HG02642 (cell line): ENCODE measurements around the gene RNU11.
A peak's percentile ranks its signal among the peaks of the same experiment; 100 is the strongest.
"Not testable (repeated sequence)": the region's sequence is repeated elsewhere in the genome, so short reads cannot be mapped to it uniquely, and the experiment has no call there.

Experiments
- ATAC-seq: cut with Tn5 transposase; IDR thresholded peaks from one replicate; pipeline ENCODE4 v1.9.1; 2021; ENCODE audit warnings: mild to moderate bottlenecking; ENCODE audit not compliant: unreplicated experiment, poor library complexity

Gene RNU11

DNA sequence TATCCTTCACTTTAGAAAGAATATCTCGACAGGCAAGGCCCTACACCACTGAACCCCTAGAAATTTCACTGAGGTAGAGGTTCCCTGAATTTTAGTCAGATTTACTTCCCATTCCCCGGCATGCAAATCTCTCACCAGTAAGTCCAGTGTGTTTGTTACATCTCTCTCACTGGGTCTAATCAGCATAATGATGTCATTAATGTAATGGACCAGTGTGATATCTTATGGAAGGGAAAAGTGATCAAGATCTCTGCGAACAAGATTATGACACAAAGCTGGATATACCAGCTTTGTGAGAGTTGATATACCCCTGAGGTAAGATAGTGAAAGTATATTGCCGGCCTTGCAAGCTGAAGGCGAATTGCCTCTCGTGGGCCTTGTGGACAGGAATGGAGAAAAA, 7.9 kb downstream of the RNU11 start:
- no peak for ATAC-seq

- no peak for ATAC-seq
These were observed 15.6 kb downstream of the RNU11 start for GRCh38 chr1:28663871-28664470.

DNA sequence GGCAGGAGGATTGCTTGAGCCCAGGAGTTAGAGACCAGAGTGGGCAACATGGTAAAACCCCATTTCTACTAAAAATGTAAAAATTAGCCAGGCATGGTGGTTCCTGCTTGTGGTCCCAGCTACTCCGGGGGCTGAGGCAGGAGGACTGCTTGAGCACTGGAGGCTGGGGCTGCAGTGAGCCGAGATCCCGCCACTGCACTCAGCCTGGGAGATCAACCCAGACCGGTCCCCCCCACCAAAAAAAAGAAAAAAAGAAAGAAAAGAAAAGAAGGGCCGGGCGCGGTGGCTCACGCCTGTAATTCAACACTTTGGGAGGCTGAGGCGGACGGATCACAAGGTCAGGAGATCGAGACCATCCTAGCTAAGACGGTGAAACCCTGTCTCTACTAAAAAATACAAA, 18.4 kb downstream of the RNU11 start:
- ATAC-seq: no peak

GRCh38 chr1:28668191-28668955, 20.0 kb downstream of the RNU11 start, which contains the start of gene GMEB1:
Gene GMEB1 (plus strand): TSS chr1:28668784. CDS start chr1:28683613, 14,829 bp downstream.
- ATAC-seq: peak; percentile 83

DNA sequence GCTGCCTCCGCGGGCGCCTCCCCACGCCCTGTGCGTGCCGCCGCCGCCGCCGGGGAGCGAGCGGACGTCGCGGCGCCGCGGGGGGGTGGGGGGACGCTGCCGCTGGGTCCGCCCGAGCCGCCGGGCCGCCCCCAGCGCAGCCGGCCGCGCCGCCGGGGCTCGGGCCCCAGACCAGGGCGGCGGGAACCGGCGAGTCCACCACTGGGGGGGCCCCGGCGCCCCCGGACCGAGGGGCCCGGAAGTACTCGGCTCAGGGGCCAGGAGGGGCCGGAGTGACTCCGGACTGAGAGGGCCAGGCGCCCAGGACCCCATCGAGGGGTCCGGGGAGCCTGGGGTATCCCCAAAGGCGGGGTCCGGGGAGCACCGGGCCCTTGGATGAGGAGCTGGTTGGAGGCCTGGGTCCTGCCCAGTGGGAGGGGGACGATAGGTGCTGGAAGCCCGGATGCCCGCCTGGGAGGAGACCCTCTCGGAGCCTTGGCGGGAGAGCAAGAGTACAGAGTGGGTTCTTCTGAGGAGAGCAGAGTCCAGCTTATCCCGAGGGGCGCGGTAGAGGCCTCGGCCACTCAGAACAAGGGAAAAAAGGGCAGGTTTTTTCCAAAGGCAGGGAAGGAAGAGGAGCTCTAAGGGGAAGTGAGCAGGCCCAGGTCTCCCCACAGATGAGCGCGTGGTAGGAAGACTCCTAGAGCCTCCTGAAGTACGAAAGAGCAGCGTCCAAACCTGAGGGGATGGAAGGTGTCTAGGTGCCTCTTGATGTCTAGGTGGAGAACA, 20.7 kb downstream of the RNU11 start:
- peak; percentile 55 for ATAC-seq

DNA sequence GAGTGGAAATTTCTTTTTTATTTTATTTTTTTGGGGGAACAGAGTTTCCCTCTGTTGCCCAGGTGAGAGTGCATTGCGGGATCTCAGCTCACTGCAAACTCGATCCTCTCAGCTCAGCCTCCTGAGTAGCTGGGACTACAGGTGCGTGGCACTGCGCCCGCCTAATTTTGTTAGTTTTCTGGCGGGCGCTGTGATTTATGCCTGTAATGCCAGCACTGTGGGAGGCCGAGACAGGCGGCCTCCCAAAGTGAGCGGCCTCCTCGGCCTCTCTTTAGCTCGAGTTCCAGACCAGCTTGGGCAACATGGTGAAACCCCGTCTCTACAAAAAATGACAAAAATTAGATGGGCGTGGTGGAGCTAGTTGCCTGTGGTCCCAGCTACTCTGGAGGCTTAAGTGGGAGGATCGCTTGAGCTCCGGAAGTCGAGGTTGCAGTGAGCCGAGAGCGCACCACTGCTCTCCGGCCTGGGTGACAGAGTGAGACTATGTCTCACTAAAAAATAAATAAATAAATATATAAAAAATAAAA, 22.9 kb downstream of the RNU11 start:
- ATAC-seq: no peak

- ATAC-seq: not testable (repeated sequence)
These were observed 24.6 kb downstream of the RNU11 start for GRCh38 chr1:28672971-28673370.

DNA sequence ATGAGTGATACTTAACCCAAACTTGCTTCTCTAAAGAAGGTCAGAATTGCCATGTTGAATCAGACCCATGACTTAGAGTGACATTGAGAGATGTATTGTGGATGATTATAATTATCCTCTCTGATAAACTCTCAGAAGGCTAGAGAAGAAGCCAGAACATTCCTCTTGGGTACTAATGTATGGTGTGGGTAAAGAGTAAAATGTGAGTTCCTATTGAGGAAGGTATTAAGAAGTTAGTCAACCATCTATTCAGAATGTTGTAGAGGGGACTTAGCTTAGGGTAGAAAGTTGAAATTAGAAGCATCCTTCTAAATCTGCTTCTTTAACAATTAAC, 27.5 kb downstream of the RNU11 start:
- no peak for ATAC-seq

DNA sequence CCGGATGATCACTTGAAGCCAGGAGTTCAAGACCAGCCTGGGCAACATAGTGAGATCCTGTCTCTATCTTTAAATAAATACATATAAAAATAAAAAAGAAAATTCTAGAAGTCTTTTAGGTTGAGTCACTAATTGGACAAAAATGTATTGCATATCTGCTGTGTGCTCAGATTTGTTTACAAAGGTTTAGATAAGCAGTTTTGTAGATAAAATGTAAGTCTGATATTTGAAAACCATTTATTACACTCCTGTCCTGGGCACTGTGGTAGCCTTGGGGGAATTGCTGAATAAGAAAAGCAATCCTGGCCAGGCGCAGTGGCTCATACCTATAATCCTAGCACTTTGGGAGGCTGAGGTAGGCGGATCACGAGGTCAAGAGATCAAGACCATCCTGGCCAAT, 31.8 kb downstream of the RNU11 start:
- ATAC-seq: no peak

GRCh38 chr1:28682840-28683239, 34.4 kb downstream of the RNU11 start:
- ATAC-seq: no peak

DNA sequence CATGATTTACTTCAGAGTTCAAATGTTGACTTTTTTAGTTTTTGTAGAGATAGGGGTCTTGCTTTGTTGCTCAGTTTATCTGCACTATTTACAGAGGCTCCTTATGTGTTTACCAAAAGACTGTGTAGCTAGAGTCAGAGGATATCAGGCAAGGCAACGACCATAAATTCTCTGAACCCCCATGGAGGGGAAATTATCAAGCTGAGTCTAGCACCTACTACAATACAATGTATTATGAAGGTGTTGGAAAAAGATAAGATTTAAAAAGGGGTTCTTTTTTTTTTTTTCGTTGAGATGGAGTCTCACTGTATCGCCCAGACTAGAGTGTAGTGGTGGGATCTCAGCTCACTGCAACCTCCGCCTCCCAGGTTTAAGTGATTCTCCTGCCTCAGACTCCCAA, 36.5 kb downstream of the RNU11 start:
- ATAC-seq: no peak

DNA sequence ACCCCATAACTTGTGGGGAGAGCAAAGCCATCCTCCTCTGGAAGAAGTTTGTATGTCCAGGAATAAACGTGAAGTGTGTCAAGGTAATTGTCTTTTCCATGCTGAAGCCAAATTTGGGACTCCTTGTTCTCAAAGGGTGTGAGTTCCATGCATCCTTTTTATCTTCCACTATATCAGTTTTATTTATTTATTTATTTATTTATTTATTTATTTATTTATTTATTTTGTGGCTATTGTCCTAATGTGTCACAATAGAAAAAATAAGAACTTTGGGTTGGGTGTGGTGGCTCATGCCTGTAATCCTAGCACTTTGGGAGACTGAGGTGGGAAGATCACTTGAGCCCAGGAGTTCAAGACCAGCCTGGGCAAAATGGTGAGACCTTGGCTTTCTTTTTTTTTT, 43.2 kb downstream of the RNU11 start:
- ATAC-seq: not testable (repeated sequence)
